GM21367 (cell line): ENCODE data around the gene ITGAE.
"Not testable (repeated sequence)": the region's sequence is repeated elsewhere in the genome, so short reads cannot be mapped to it uniquely, and the experiment has no call there.

Source experiments
- ATAC-seq: cut with Tn5 transposase; IDR thresholded peaks from one replicate; pipeline ENCODE4 v1.9.1; 2021; ENCODE audit not compliant: unreplicated experiment

The ITGAE gene

DNA sequence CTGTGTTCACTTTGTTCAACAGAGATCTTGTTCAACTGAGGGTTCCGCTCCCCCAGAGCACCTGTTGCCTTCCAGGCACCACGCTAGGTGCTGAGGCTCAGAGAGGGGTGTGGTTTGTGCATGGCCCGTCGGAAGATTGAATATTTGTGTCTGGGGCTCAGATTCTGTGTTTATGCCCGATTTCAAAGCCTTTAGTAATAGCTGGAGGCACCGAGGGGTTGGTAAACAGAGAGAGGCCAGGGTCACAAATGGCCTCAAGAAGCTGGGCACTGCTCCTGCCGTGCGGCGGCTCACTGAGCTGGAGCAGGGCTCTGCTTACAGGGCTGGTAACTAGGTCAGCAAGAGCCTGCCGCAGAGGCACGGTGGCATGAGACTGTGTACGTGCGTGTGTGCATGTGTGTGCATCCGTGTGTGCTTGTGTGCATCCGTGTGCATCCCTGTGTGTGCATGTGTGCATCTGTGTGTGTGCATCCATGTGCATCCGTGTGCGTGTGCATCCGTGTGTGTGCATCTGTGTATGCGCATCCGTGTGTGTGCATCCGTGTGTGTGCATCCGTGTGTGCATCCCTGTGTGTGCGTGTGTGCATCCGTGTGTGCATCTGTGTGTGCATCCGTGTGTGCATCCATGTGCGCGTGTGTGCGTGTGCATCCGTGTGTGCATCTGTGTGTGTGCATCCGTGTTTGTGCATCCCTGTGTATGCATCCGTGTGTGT is 5.4 kb downstream of the ITGAE start:
- ATAC-seq: no peak

DNA sequence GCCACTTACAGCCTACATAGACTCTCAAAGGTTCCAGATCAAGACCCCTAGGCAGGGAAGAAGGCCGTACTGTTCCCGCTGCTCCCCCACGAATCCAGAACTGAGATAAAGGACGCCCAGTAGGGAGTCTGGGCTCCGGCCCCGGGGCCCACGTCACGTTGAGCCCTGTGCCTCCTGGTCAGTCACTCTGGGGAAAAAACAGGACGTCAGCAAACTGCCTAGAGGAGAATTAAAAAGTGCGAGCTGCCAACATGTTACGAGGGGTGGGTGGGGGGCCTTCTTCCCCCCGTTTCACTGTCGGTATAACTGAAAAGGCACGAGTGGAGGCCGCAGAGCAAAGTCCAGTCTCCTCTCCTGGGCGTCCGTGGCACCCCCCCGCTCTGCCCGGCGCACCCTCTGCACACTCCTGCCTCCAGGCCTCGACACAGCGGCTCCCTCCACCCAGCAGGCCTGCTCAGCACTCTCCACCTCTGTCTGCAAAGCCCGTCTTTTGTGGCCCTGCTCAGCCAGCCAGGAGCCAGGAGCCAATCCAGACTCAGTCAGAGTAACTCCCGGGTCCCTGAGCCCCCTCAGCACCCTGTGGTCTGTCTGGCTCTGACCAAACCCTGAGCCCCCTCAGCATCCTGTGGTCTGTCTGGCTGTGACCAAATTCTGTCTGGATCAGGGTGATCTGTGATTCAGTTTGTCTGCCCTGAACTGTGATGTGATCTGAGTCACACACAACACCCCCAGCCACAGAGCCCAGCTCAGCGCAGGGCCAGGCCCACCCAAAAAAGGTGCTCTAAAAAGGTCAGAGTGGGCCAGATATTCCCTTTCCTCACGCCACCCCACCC is 6.2 kb downstream of the ITGAE start:
- no peak for ATAC-seq

DNA sequence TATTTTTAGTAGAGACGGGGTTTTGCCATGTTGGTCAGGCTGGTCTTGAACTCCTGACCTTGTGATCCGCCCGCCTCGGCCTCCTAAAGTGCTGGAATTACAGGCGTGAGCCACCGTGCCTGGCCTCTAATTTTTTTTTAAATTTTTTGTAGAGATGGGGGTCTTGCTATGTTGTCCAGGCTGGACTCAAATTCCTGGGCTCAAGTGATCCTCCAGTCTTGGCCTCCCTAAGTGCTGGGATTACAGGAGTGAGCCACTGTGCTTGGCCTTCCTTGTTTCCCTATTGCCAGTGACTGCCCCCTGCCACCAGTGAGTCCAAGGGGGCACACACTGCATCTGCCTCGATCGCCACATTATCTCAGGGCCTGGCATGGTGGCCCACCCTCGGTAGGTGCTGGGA is 6.8 kb downstream of the ITGAE start:
- not testable (repeated sequence) for ATAC-seq

DNA sequence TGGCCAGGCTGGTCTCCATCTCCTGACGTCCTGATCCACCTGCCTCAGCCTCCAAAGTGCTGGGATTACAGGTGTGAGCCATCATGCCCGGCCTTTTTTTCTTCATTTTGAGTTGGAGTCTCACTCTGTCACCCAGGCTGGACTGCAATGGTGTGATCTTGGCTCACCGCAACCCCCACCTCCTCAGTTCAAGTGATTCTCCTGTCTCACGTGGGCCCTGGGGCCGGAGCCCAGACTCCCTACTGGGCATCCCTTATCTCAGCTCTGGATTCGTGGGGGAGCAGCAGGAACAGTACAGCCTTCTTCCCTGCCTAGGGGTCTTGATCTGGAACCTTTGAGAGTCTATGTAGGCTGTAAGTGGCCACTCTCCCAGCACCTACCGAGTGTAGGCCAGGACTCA is 7.7 kb downstream of the ITGAE start:
- ATAC-seq: not testable (repeated sequence)

DNA sequence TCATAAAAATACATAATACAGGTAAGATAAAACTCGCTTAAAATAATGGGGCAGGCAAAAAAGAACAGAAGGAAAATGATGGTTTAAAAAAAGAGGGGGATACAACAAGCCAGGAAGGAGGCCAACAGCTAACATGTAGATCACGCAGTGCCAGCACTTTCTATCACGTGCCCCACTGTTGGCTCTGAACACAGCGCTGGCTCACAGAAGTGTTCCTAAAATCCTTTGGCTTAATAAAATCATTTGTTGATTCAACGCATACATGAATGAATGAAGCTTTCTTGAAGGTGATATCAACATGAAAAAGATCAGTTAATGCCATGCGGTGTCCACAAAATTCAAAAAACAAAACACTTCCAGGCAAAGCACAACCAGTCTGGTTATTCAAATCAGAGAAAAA is 8.5 kb downstream of the ITGAE start:
- no peak for ATAC-seq

DNA sequence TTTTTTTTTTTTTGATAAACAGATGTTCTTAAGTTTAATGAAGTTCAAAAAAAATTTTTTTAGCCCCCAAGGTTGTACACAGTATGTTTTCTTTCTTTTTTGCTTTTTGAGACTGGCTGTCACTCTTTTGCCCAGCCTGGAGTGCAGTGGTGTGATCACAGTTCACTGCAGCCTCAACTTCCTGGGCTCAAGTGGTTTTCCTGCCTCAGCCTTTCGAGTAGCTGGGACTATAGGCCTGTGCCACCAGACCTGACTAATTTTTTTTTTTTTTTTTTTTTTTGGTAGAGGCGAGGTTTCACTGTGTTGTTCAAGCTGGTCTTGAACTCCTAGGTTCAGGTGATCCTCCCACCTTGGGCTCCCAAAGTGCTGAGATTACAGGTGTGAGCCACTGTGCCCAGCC is 12.8 kb downstream of the ITGAE start:
- ATAC-seq: no peak

DNA sequence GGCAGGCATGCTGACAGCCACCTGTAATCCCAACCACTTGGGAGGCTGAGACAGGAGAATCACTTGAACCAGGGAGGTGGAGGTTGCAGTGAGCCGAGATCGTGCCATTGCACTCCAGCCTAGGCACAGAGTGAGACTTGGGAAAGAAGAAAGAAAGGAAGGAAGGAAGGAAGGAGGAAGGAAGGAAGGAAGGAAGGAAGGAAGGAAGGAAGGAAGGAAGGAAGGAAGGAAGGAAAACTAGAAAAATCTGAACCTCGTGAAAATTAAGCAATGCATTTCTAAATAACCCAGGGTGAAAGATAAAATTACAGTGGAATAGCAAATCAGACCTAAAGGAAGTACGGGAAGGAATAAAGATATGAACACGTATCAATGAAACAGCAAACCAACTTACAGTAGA is 15.7 kb downstream of the ITGAE start:
- ATAC-seq: not testable (repeated sequence)

DNA sequence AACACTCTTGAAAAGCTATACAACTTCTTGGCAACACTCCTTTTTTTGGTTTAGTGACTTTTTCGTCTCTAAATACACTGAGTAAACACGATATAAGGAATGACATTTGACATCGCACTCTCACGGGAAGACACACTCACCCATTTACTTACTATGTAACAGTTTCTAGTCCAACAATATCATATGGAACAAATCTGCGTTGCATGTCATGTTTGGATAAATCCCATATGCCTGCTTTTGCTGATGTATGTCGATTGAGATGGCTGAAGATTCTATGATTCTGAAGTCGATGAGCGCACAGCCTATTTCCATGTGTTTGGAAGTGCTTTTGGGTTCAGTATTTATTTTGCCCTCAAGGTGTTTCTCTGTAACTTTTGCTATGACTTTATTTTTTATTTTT is 18.2 kb downstream of the ITGAE start:
- no peak for ATAC-seq

DNA sequence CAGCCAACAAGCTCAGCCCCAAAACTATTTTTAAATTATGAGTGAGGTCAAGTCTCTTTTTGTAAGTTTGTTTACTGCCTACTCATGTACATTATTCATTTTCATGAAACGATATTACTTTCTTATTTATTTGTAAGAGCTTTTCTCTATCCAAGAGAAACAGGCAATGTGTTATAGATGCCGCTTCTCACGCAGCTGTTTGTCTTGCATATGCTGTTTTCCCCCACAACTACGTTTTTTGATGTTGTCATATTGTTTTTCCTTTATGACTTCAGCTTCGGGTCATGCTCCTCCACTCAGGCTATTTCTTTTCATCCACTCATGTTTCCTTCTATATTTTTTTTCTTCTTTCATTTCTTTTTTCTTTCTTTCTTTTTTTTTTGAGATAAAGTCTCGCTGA is 20.0 kb downstream of the ITGAE start:
- no peak for ATAC-seq

DNA sequence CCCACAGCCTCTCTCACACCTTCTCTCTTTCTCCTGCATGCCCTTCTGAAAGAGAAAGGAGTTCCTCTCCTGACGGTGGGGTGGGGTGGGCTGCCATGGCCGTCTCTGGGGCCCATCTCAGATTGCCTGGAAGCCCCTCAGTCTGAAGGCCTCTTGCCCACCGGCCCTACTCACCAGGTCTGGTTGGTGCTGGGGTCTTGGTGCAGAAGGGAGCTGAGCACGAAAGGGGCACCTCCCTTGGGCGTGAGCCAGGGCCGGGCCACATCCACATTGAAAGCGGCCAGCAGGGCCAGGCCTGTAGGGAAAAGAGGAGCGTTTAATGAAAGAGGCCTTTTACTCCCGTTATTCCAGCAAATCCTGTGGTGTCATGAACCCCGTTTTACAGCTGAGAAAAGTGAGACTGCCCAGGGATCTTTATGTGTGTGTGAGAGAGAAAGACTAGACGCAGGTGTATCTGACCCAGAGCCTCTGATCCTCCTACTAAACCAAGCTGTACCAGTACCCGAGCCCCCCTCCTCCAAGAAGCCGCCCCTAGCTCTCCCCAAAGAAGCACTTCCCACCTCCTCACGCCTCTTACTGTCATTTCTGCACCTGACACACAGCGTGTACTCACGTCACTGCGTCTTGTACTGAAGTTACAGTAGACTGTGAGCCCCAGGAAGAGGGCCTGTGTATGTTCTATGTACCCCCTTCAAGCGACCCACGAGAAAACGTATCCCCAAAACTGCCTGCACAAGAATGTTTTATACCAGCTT is 23.4 kb downstream of the ITGAE start:
- ATAC-seq: no peak

DNA sequence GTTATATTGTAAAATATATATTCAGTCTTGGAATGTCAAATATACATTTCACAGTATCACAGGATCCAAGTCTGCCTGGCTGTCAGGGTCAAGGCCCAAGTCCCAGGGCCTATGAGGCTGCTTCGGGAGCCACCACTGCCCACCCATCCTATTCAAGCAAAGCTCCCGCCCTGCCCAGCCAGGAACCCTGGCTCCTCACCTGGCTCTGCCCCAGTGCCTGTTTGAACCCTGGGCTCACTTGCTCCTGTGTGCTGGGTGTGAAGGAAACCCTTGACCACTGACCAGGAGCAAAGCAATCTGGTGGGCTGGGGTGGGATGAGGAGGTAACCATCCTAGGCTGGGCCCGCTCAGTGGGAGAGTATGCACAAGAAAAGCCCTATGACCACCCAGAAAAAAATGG is 27.0 kb downstream of the ITGAE start:
- ATAC-seq: no peak

DNA sequence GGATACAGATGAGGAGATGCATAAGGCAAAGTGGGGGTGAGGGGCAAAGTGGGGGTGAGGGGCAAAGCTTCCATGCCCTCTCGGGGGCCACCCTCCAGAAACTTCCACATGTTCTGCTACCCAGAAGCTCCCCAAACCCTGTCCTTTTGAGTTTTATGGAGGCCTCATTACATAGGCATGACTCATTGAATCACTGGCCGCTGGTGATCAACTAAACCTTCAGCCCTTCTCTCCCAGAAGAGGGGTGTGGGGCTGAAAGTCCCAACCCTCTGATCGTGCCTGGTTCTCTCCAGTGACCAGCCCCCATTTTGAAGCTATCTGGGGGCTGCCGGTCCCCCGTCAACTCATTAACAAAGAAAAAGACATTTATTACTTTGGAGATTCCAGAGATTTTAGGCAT is 27.5 kb downstream of the ITGAE start:
- ATAC-seq: no peak

DNA sequence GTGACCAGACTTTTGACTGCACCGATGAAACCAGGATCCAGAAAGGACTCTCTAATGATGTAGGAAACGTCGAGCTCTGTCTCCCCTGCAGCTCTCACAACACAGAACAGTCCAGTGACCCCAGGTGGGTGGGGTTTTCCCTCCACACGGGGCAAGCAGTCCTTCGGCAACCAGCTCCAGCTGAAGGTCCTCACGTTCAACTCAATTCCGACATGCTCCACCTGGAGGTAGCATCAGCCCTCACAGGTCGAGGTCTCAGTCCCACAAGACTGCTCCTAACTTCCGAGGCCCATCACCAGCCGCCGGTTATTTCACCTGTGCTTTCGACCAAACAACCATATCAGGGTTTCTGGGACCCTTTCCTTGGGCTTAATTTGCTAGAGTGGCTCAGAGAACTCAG is 28.2 kb downstream of the ITGAE start:
- no peak for ATAC-seq

DNA sequence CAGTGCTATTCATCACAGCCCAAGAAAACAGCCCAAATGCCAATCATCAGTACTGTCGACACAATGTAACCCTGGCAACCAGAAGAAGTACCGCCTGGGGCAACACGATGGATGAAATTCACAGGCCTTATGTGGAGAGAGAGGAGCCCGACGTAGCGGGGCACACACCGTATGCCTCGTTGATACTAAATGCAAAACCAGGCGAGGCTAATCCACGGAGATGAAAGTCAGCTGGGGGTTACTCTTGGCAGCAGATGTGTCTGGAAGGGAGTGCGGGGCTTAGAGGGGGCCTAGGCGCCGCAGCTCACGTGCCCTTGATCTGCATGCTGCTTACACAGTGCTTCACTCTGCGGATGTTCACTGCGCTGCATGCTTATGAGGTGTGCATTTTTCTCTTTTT is 29.8 kb downstream of the ITGAE start:
- ATAC-seq: no peak

DNA sequence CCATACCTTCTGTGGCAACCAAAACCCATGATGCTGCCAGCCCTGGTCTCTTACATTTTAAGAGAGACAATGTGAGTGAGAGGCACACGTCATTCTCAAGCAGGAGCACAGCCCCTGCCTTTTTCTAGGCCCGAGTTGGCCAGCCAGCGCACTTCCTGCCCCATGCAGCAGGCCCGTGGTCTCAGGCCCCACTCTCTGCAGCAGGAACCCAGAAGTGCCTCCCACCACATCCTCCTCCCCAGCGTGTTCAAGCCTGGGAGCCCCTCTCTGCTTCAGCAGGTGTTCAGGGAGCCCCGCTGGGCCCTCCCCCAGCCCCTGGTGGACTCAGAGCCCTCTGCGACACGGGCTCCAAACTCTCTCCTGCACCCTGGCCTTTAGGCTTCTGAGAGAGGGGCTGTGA is 30.5 kb downstream of the ITGAE start:
- no peak for ATAC-seq

DNA sequence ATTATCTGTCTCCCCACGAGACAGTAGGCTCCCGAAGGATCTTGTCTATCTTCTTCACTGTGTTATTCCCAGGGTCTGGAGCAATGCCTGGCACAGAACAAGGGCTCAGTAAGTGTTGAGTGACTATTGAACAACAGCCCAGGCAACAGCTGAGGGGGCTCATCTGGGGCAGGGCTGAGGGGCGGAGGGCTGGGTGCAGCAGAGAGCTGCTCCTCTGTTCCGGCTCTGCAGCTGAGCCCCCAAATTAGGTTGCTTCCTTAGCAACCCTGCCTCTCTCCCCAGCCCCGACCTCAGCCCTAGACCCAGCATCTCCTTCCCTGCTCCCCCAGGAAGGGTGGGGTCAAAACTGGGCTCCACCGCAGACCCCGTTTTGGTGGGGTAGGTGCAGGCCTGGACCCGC is 32.2 kb downstream of the ITGAE start:
- ATAC-seq: no peak

DNA sequence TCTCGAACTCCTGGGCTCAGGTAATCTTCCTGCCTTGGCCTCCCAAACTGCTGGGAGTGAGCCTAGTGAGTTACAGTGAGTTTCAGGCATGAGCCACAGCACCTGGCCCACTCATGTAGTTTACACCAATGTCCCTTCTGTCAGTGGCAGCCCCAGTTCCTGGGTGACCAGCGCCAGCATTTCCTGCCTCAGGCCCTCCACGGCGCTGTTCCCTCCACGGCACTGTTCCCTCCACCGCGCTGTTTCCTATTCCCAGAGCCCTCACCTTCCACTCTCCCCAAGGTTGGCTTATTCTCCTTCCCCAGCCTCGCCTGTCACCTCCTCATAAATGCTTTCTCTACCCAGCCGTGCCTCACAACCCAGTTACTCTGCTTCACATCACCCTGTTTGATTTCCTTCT is 32.6 kb downstream of the ITGAE start:
- ATAC-seq: no peak

DNA sequence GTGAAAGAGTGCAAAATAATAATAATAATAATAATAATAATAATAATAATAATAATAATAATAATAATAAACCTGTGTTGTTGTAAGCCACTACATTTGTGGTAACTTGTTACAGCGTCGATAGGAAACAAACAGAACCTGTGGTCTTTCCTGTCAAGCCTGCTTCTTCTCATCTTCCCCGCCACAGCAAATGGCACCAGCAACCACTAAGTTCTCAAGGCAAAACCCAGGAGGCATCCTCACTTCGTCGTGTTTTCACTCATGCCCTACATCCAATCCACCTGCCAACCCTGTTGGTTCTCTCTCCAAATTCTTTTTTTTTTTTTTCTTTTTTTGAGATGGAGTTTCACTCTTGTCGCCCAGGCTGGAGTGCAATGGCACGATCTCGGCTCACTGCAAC is 34.2 kb downstream of the ITGAE start:
- no peak for ATAC-seq

DNA sequence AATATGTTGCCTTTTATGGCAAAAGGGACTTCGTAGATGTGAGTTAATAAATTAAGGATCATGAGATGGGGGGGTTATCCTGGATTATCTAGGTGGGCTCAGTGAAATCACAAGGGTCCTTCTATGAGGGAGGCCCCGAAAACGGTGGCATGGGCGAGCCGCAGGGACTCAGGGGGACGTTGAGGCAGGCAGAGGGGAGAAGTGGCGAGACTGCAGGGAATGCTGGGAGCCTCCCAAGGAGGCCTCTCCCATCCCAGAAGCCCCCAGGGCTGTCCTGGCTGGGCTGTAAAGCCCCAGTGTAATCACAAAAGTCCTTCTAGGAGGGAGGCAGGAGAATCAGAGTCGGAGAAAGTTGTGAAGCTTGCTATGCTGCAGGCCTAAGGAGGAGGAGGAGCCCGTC is 35.0 kb downstream of the ITGAE start:
- no peak for ATAC-seq

DNA sequence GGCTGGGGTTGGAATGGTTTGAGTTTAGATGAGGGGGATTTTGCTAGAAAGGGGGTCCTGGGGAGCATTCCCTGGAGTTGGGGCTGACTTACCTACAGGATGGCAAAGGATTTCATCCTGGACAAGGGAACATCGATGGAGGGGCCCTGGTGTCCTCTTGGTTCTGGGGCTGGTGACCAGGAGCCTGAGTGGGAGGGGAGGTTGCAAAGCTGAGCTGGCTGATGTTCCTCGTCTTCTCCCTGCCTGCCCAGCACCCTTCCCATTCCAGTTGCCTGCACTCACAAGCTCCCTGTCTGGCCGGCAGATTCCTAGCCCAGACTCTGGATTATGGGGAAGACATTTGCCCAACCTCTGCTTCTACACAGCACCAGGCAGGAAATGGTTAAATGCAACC is 37.2 kb downstream of the ITGAE start:
- no peak for ATAC-seq

DNA sequence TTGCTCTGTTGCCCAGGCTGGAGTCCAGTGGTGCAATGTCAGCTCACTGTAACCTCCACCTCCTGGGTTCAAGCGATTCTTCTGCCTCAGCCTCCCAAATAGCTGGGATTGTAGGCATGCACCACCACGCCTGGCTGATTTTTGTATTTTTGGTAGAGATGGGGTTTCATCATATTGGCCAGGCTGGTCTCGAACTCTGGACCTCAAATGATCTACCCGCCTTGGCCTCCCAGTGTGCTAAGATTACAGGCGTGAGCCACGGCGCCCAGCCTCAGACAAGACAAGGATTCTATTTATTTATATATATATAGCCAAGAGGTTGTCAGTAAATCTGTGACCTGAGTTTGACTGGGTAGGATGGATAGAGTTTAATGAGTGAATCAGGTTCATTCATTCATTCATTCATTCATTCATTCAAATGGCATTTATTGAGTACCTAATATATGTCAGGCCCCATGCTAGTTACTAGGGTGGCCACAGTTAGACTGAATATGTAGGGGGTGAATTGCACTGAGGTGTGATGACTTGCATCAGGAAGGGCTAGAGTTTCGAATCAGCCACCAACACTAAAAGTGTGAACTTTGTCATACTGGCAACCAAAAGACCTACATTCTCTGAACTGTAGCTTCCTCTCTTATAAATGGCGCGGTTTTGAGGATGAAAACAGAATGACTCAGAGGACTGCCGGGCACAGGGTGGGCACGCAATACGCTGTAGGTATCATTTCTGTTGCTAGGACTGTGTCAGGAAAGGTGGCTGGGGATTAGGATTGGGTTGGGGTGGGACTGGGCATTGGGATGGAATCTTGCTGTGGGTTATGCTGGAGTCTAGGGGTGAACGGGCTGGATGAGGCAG is 37.8 kb downstream of the ITGAE start:
- no peak for ATAC-seq
